ENCODE results near the gene SLC10A6. TPM values are rescaled to one million over a fixed set of nuclear protein-coding genes. Genes with fewer than 3 reads are reported as not detected.

The SLC10A6 gene
- total and polyA plus RNA-seq, 9 of the 15 experiments (the other 6 are each of a cell fraction or from before 2014, with no cell fraction given), result not detected

- DNase-seq (ENCODE audit: extremely low read depth in 1 of 4, low spot score in 3 of 4) (no peak), FAIRE-seq (no peak), ATAC-seq (no peak)
- Histone ChIP-seq H3K27me3 (ENCODE audit: control insufficient read depth in 2 of 2, insufficient read depth in 2 of 2, low read length in 2 of 2) (no peaks in the 10 kb centered on the region; a peak in 1 of 5 replicates), H2AFZ (ENCODE audit: low read depth, low read length) (no peak overlapping the region), H4K20me1 (replicated peaks; ENCODE audit: control insufficient read depth, insufficient read depth, low read length) (no peaks in the 10 kb centered on the region), H3K36me3 (ENCODE audit: control insufficient read depth, insufficient read depth, low read length) (no peaks in the 10 kb centered on the region), H3K9ac (ENCODE audit: insufficient read depth in 1 of 2, low read depth in 2 of 2, low read length in 2 of 2) (no peak overlapping the region), H3K9me3 (replicated peaks; ENCODE audit: control insufficient read depth, insufficient read depth, low read depth, low read length) (no peaks in the 10 kb centered on the region), H3K9me1 (ENCODE audit: control insufficient read depth, insufficient read depth, low read length) (no peaks in the 10 kb centered on the region), H3K4me1 (replicated peaks in 1 of 2; ENCODE audit: control insufficient read depth in 2 of 2, insufficient read depth in 2 of 2, low read length in 2 of 2) (no peaks in the 10 kb centered on the region), H3K4me3 (no peak overlapping the region), H3K79me2 (ENCODE audit: control insufficient read depth, insufficient read depth, low read length) (no peaks in the 10 kb centered on the region), H3K27ac (ENCODE audit: extremely low read depth, low read depth, low read length) (no peak overlapping the region), H3K4me2 (ENCODE audit: insufficient read depth, low read length) (no peak overlapping the region)
- WGBS (ENCODE audit: insufficient coverage, low coverage, missing lambda C conversion rate), result 0% methylated on average over 5 of the region's 5 CpGs
- no TSS peak for BruUV-seq (replicated peaks)
- in situ Hi-C loops (cut with MboI), result no loop called here
- TF ChIP-seq HIVEP1 (CRISPR knock-in tag; IDR thresholded peaks at IDR 0.05) (no peak), GATAD2B (IDR thresholded peaks at IDR 0.05; ENCODE audit: borderline replicate concordance) (no peak), HMG20A (CRISPR knock-in tag; conservative IDR thresholded peaks at IDR 0.05) (no peak), ETV6 (IDR thresholded peaks at IDR 0.05; ENCODE audit: borderline replicate concordance in 1 of 2, low read depth in 2 of 2, low read length in 1 of 2) (no peak), ETV6 (CRISPR knock-in tag; IDR thresholded peaks at IDR 0.05; ENCODE audit: borderline replicate concordance) (no peak), ZNF639 (CRISPR knock-in tag; conservative IDR thresholded peaks at IDR 0.05 in 1 of 2, IDR thresholded peaks at IDR 0.05 in 1 of 2) (no peak), TFAM (CRISPR knock-in tag; conservative IDR thresholded peaks at IDR 0.05) (no peak), CXXC5 (CRISPR knock-in tag; IDR thresholded peaks at IDR 0.05) (no peak)
- ChIA-PET POLR2A (no interaction called here), CTCF (ENCODE audit: low intra/inter-chr PET ratio) (no interaction called here)
- intact Hi-C loops (cut with micrococcal nuclease), result no loop called here
Observed at GRCh38 chr4:86837691-86838503, 11.3 kb downstream of the SLC10A6 start.
